GM21381 (cell line): ENCODE results near the gene SPTBN2.
"Not testable (repeated sequence)": the region's sequence is repeated elsewhere in the genome, so short reads cannot be mapped to it uniquely, and the experiment has no call there.

ENCODE experiments used
- ATAC-seq: cut with Tn5 transposase; IDR thresholded peaks from one replicate; pipeline ENCODE4 v1.9.1; 2021; ENCODE audit warnings: mild to moderate bottlenecking, moderate library complexity; ENCODE audit not compliant: unreplicated experiment

SPTBN2 gene

GRCh38 chr11:66646828-66647227 lies 82.2 kb downstream of the SPTBN2 start:
- no peak for ATAC-seq

- no peak for ATAC-seq
Measured at GRCh38 chr11:66643745-66644437, 85.1 kb downstream of the SPTBN2 start.

GRCh38 chr11:66641834-66642233 lies 87.2 kb downstream of the SPTBN2 start:
- ATAC-seq: no peak

GRCh38 chr11:66639814-66640340 lies 89.1 kb downstream of the SPTBN2 start:
- not testable (repeated sequence) for ATAC-seq

- no peak for ATAC-seq
Measured at GRCh38 chr11:66639066-66639813, 89.8 kb downstream of the SPTBN2 start.

GRCh38 chr11:66638177-66639065 lies 90.6 kb downstream of the SPTBN2 start, which contains the start of gene RBM4:
Gene RBM4, plus strand, starts transcription at chr11:66638703. Its CDS starts 1,009 bp downstream, at chr11:66639712.
- ATAC-seq: peak; percentile 94

- no peak for ATAC-seq
Measured at GRCh38 chr11:66637557-66638176, 91.3 kb downstream of the SPTBN2 start.

GRCh38 chr11:66636411-66636810 lies 92.6 kb downstream of the SPTBN2 start:
- ATAC-seq: no peak
